ENCODE results near the gene EIPR1. TPM values are rescaled to one million over a fixed set of nuclear protein-coding genes. Genes with fewer than 3 reads are reported as not detected.

EIPR1 gene
- total RNA-seq, 1 experiment from 2014 or later: 40.4 TPM

- Histone ChIP-seq H3K9me2 (ENCODE audit: insufficient read depth) (no peaks in the 10 kb centered on the region), H4K20me1 (ENCODE audit: insufficient read depth) (peaks cover 55% of the 10 kb centered on the region), H3K36me3 (ENCODE audit: low read depth) (no peaks in the 10 kb centered on the region; the same call in 1 of the 2 replicates), H2AFZ (no peak overlapping the region), H3K4me1 (replicated peaks; ENCODE audit: insufficient read depth) (no peaks in the 10 kb centered on the region), H3K9me3 (ENCODE audit: insufficient read depth, low read depth) (no peaks in the 10 kb centered on the region), H3K79me2 (ENCODE audit: low read depth) (0 out of 2 replicates have a peak, but pooled peaks cover 3% of the 10 kb centered on the region), H3K4me3 (no peak overlapping the region), H3K27me3 (ENCODE audit: insufficient read depth, low read depth) (no peaks in the 10 kb centered on the region), H3K27ac (no peak overlapping the region), H3F3A (ENCODE audit: insufficient read depth, low read depth) (no peaks in the 10 kb centered on the region; the same call in 1 of the 2 replicates), H3K4me2 (no peak overlapping the region)
- BruUV-seq (replicated peaks): no TSS peak
- intact Hi-C loops (cut with micrococcal nuclease; ENCODE audit: unreplicated experiment): no loop called here
- ChIA-PET POLR2A (ENCODE audit: unreplicated experiment) (no interaction called here), CTCF (no interaction called here)
- no peak for DNase-seq
- no peak for TF ChIP-seq EZH2 (IDR thresholded peaks at IDR 0.05; ENCODE audit: low read depth)
- no peak for TF ChIP-seq CTCF (conservative IDR thresholded peaks at IDR 0.05)
Measured at GRCh38 chr2:3411103-3411502, 33.5 kb upstream of the EIPR1 start.

GRCh38 chr2:3409627-3410170, 32.1 kb upstream of the EIPR1 start:
- Histone ChIP-seq H3K9me2 (ENCODE audit: insufficient read depth) (no peaks in the 10 kb centered on the region), H2AFZ (no peak overlapping the region), H3F3A (ENCODE audit: insufficient read depth, low read depth) (no peaks in the 10 kb centered on the region; the same call in 1 of the 2 replicates), H3K4me1 (replicated peaks; ENCODE audit: insufficient read depth) (no peaks in the 10 kb centered on the region), H3K36me3 (ENCODE audit: low read depth) (no peaks in the 10 kb centered on the region; the same call in 1 of the 2 replicates), H3K4me2 (no peak overlapping the region), H4K20me1 (ENCODE audit: insufficient read depth) (peaks cover 50% of the 10 kb centered on the region), H3K27ac (no peak overlapping the region), H3K79me2 (ENCODE audit: low read depth) (0 out of 2 replicates have a peak, but pooled peaks cover 5% of the 10 kb centered on the region), H3K27me3 (ENCODE audit: insufficient read depth, low read depth) (no peaks in the 10 kb centered on the region), H3K4me3 (no peak overlapping the region), H3K9me3 (ENCODE audit: insufficient read depth, low read depth) (no peaks in the 10 kb centered on the region)
- ChIA-PET CTCF (no interaction called here), POLR2A (ENCODE audit: unreplicated experiment) (no interaction called here)
- TF ChIP-seq CTCF (conservative IDR thresholded peaks at IDR 0.05) (no peak), EZH2 (IDR thresholded peaks at IDR 0.05; ENCODE audit: low read depth) (no peak)
- BruUV-seq (replicated peaks): no TSS peak
- intact Hi-C loops (cut with micrococcal nuclease; ENCODE audit: unreplicated experiment): no loop called here
- DNase-seq: no peak

GRCh38 chr2:3408781-3409180, 31.2 kb upstream of the EIPR1 start:
- intact Hi-C loops (cut with micrococcal nuclease; ENCODE audit: unreplicated experiment): no loop called here
- no peaks in the 10 kb centered on the region; the same call in 1 of the 2 replicates for H3F3A ChIP-seq (ENCODE audit: insufficient read depth, low read depth)
- TF ChIP-seq EZH2 (IDR thresholded peaks at IDR 0.05; ENCODE audit: low read depth) (no peak), CTCF (conservative IDR thresholded peaks at IDR 0.05) (no peak)
- H3K27ac ChIP-seq: no peak overlapping the region
- peaks cover 46% of the 10 kb centered on the region for H4K20me1 ChIP-seq (ENCODE audit: insufficient read depth)
- BruUV-seq (replicated peaks): no TSS peak
- H3K9me2 ChIP-seq (ENCODE audit: insufficient read depth): no peaks in the 10 kb centered on the region
- no peak for DNase-seq
- no peak overlapping the region for H3K4me2 ChIP-seq
- ChIA-PET POLR2A (ENCODE audit: unreplicated experiment) (no interaction called here), CTCF (no interaction called here)
- no peaks in the 10 kb centered on the region for H3K9me3 ChIP-seq (ENCODE audit: insufficient read depth, low read depth)
- no peaks in the 10 kb centered on the region for H3K27me3 ChIP-seq (ENCODE audit: insufficient read depth, low read depth)
- H2AFZ ChIP-seq: no peak overlapping the region
- no peaks in the 10 kb centered on the region for H3K4me1 ChIP-seq (replicated peaks; ENCODE audit: insufficient read depth)
- no peak overlapping the region for H3K4me3 ChIP-seq
- H3K79me2 ChIP-seq (ENCODE audit: low read depth): 0 out of 2 replicates have a peak, but pooled peaks cover 5% of the 10 kb centered on the region
- no peaks in the 10 kb centered on the region; the same call in 1 of the 2 replicates for H3K36me3 ChIP-seq (ENCODE audit: low read depth)
